DMS153 treated with DMSO at 0.1 percent for 48 hours (cell line): ENCODE data around the gene SMIM1.
A peak's percentile ranks its signal among the peaks of the same experiment; 100 is the strongest.

Source experiments
- DNase-seq: peaks from one replicate; lab custom pipeline; 2025; ENCODE audit not compliant: unreplicated experiment; lab: John Stamatoyannopoulos, UW

The SMIM1 gene

GRCh38 chr1:3753656-3754454 lies 18.7 kb upstream of the SMIM1 start:
- no peak for DNase-seq

- no peak for DNase-seq
Measured at GRCh38 chr1:3756394-3756793, 16.2 kb upstream of the SMIM1 start.

GRCh38 chr1:3759164-3759563 lies 13.4 kb upstream of the SMIM1 start:
- DNase-seq: no peak

GRCh38 chr1:3759796-3760195 lies 12.8 kb upstream of the SMIM1 start:
- DNase-seq: no peak

- no peak for DNase-seq
Measured at GRCh38 chr1:3761296-3762010, 11.1 kb upstream of the SMIM1 start.

GRCh38 chr1:3762151-3762872 lies 10.2 kb upstream of the SMIM1 start:
- no peak for DNase-seq

- DNase-seq: no peak
Measured at GRCh38 chr1:3762873-3763228, 9.7 kb upstream of the SMIM1 start.

GRCh38 chr1:3763351-3764125 lies 9.0 kb upstream of the SMIM1 start:
- no peak for DNase-seq

- DNase-seq: no peak
Measured at GRCh38 chr1:3767328-3767925, 5.1 kb upstream of the SMIM1 start.

GRCh38 chr1:3768811-3769390 lies 3.6 kb upstream of the SMIM1 start:
- DNase-seq: no peak

- DNase-seq: no peak
Measured at GRCh38 chr1:3770047-3770765, 2.3 kb upstream of the SMIM1 start.

- no peak for DNase-seq
Measured at GRCh38 chr1:3771108-3772026, 1.2 kb upstream of the SMIM1 start.

GRCh38 chr1:3772027-3772714 lies 378 bp upstream of the SMIM1 start:
- DNase-seq: peak; percentile 26

GRCh38 chr1:3773572-3774275 lies 1.2 kb downstream of the SMIM1 start:
- DNase-seq: no peak

GRCh38 chr1:3774276-3774945 lies 1.9 kb downstream of the SMIM1 start:
- no peak for DNase-seq

GRCh38 chr1:3774946-3775489 lies 2.5 kb downstream of the SMIM1 start:
- no peak for DNase-seq
